ENCODE data around the gene THSD7B.

The THSD7B gene

DNA sequence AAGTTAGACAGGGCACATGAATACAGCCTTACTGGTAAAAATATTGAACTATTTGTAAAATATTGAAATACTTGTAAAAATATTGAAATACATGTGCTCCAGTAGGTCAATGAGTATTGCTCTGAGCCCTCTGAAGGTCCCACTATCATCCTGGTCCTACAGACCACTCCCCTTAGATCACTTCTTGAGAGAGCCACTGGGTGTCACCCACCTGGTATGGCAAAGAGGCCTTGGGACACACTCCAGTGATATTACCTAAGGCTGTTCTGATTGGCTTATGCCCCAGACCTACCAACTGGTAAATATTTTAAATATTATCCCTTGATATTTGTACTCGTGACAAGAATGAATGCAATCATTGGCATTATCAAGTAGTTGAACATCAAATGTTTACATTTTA, 5.0 kb downstream of the THSD7B start:
- no peak overlapping the region for H3K4me3 Mint-ChIP-seq
- peaks cover 7% of the 10 kb centered on the region for H3K4me1 Mint-ChIP-seq (ENCODE audit: low read depth)
- peaks cover 27% of the 10 kb centered on the region for H3K27me3 Mint-ChIP-seq
- H3K36me3 Mint-ChIP-seq: no peaks in the 10 kb centered on the region
- no peak overlapping the region for H3K27ac Mint-ChIP-seq
- H3K9me3 Mint-ChIP-seq (ENCODE audit: low read depth): no peaks in the 10 kb centered on the region

DNA sequence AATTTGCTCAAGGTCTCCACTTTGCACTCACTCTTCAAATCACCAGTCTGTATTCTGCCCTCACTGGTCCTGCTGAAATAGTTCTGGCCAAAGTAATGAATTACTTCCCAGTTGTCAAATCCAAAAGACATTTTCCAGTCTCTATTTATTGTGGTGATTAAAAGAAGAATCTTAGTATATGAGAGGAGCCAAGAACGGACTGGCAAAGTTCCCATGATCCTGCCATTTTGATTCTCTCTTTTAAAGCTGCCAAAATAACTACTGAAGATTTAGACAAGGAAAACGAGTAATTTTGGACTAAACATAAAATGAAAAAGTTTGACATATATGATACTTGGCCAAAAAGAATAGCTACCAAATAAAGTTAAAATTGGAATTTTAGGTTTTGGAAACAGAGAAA, 12.0 kb downstream of the THSD7B start:
- Mint-ChIP-seq H3K9me3 (ENCODE audit: low read depth) (no peaks in the 10 kb centered on the region), H3K4me1 (ENCODE audit: low read depth) (no peaks in the 10 kb centered on the region), H3K36me3 (no peaks in the 10 kb centered on the region), H3K27me3 (peaks cover 4% of the 10 kb centered on the region), H3K4me3 (no peak overlapping the region), H3K27ac (no peak overlapping the region)

DNA sequence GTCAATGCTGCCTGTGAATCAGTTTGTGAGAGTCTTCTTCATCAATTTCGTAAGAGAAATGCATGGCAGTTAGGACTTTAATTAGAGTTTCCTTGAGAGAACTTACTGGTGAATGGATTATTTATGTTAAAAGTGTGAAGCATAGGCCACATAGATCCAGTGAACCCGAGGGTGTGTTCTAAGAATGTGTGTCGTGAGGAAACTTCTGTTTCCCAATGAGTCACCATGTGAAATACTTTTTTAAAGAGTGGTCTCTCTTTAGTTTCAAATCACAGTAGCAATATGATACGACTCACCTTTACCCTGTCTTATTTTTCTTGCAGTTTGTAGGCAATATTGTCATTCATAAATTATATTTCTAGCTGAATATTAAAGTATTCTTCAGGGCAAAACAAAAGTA, 18.5 kb downstream of the THSD7B start:
- H3K4me3 Mint-ChIP-seq: no peak overlapping the region
- peaks cover 2% of the 10 kb centered on the region for H3K36me3 Mint-ChIP-seq
- peaks cover 7% of the 10 kb centered on the region for H3K27me3 Mint-ChIP-seq
- no peaks in the 10 kb centered on the region for H3K9me3 Mint-ChIP-seq (ENCODE audit: low read depth)
- no peaks in the 10 kb centered on the region for H3K4me1 Mint-ChIP-seq (ENCODE audit: low read depth)
- H3K27ac Mint-ChIP-seq: no peak overlapping the region

DNA sequence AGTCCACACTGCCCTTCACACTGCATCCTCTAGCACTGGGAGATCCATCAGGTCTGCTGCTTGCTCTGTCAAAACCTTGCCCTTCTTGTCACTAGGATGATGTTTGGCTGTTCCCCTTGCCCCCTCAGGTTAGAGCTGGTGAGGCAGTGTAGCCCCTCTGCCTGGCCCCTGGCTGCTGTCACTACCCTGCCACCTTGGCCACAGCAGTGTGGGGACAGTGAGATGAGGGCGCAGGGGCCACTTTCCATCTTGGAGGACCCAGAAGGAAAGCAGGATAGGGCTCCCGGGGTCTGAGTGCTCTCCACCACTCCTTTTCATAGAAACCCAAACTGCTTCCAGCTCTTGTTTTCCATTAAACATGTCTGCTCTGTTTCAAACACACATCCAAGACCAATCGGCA, 19.9 kb downstream of the THSD7B start:
- no peak overlapping the region for H3K27ac Mint-ChIP-seq
- H3K27me3 Mint-ChIP-seq: peaks cover 7% of the 10 kb centered on the region
- H3K4me1 Mint-ChIP-seq (ENCODE audit: low read depth): no peaks in the 10 kb centered on the region
- no peaks in the 10 kb centered on the region for H3K9me3 Mint-ChIP-seq (ENCODE audit: low read depth)
- peaks cover 2% of the 10 kb centered on the region for H3K36me3 Mint-ChIP-seq
- H3K4me3 Mint-ChIP-seq: no peak overlapping the region

DNA sequence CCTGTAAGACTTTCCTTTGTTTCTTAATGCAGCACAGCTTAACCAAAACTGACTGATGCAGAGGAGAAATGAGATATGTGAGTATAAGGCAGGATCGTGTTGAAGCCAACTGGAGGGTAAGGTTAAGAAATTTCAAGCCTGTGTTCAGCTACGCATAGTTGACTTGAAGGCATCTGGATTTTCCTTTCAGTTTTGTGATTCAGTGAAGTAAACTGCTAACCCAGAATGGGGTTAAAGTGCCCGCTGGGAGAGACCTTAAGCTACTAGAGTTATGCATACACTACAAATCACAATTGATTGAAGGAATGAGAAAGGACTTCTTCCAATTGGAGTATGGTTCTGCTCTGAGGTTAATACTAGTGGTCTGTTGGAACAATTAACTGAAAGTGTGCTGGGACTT, 22.6 kb downstream of the THSD7B start:
- Mint-ChIP-seq H3K27ac (no peak overlapping the region), H3K36me3 (peaks cover 2% of the 10 kb centered on the region), H3K27me3 (peaks cover 7% of the 10 kb centered on the region), H3K4me1 (ENCODE audit: low read depth) (no peaks in the 10 kb centered on the region), H3K4me3 (no peak overlapping the region), H3K9me3 (ENCODE audit: low read depth) (no peaks in the 10 kb centered on the region)

DNA sequence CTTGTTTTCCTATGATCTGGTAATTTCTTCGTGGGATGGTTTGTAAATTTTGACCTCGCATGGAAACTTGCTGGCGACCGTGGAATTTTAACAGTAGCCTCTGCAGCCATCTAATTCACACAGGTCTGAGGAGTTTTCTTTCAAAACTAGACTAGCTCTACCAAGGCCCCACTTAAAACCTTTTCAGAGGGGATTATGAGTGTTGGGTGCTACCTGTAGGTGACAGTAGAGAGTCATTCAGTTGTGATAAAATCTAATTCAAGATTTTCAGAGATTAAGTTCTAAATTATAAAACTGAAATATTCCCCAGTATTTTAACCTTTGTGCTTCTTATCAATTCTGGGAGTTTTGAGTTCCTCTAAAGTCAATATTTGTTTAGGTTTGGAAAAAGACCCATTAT, 31.0 kb downstream of the THSD7B start:
- no peak overlapping the region for H3K27ac Mint-ChIP-seq
- H3K4me3 Mint-ChIP-seq: no peak overlapping the region
- peaks cover 10% of the 10 kb centered on the region for H3K27me3 Mint-ChIP-seq
- H3K4me1 Mint-ChIP-seq (ENCODE audit: low read depth): no peaks in the 10 kb centered on the region
- no peaks in the 10 kb centered on the region for H3K9me3 Mint-ChIP-seq (ENCODE audit: low read depth)
- H3K36me3 Mint-ChIP-seq: no peaks in the 10 kb centered on the region

DNA sequence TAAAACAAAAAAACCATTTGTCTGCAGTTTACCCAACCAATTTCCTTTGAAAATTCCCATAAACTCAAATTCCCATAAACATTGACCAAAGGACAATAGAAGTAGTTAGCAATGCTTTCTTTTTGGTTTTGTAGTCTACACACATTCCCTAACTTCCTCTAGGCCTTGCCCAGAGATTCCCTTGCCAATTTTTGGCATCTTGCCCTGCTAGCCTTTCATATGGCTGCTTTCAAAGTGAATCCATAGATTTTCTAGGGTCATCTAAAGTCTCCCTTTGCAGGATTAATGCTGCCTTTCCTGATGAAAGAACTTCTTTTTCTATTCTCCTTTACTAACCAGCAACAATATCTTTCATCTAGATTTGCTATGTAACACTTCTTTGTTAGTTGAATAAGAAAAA, 33.4 kb downstream of the THSD7B start:
- Mint-ChIP-seq H3K9me3 (ENCODE audit: low read depth) (no peaks in the 10 kb centered on the region), H3K27me3 (peaks cover 11% of the 10 kb centered on the region), H3K4me1 (ENCODE audit: low read depth) (no peaks in the 10 kb centered on the region), H3K36me3 (no peaks in the 10 kb centered on the region), H3K27ac (no peak overlapping the region), H3K4me3 (no peak overlapping the region)

DNA sequence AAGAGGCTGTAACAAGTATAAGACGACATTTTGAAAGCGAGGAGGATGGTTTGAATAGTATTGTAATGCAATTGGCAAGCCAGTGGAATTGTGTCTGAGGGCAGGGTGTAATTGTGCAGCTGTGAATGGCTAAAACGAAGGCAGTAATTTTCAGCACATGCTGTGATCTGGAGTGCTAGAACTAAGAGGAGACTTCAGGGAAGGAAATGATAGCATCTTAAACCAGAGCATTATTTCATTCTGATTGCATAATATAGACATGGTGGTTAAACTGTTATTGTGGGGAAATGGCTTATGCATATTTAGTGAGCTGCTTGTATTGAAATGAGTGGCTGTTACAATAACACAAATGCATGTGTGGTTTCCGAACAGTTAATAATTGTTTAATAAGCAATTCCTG, 36.3 kb downstream of the THSD7B start:
- no peaks in the 10 kb centered on the region for H3K9me3 Mint-ChIP-seq (ENCODE audit: low read depth)
- peaks cover 7% of the 10 kb centered on the region for H3K27me3 Mint-ChIP-seq
- no peak overlapping the region for H3K27ac Mint-ChIP-seq
- no peaks in the 10 kb centered on the region for H3K4me1 Mint-ChIP-seq (ENCODE audit: low read depth)
- no peak overlapping the region for H3K4me3 Mint-ChIP-seq
- H3K36me3 Mint-ChIP-seq: no peaks in the 10 kb centered on the region

DNA sequence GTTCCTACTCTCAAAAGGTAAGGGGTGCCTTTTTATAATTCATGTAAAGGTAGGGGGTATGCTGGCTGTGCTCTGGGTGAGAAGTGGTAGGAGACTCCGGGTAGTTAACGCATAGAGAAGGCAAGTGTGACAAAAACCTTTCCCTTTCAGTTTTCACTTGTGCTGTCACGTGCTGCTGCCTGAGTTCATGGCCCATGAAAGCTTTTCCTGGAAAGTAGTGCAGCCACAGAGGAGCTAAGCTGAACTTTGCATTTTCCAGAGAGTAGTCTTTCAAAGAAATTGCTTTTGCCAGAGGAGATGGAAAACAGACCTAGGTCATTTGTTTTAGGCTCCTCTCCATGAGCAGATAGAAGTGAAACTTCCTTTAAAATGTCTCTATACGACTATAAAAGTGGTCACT, 44.7 kb downstream of the THSD7B start:
- H3K9me3 Mint-ChIP-seq (ENCODE audit: low read depth): no peaks in the 10 kb centered on the region
- no peaks in the 10 kb centered on the region for H3K36me3 Mint-ChIP-seq
- no peaks in the 10 kb centered on the region for H3K27me3 Mint-ChIP-seq
- H3K27ac Mint-ChIP-seq: no peak overlapping the region
- no peak overlapping the region for H3K4me3 Mint-ChIP-seq
- no peaks in the 10 kb centered on the region for H3K4me1 Mint-ChIP-seq (ENCODE audit: low read depth)

DNA sequence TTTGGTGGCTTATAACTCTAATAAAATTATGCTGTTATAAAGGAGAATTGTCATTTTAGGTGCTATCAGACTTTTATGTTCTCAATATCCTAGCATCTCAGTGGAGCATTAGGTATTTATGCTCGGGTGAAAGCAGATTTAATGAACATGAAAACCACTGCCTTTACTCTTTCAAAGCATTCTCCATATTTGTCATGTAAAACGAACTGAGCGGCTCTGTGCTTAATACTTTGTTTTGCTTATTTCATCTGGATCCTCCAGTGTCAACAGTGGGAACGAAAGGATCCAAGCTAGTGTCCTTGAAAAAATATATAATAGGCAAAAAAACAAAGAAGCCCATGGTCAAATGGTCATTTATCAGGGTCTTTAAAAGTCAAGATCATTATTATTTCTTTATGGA, 53.5 kb downstream of the THSD7B start:
- H3K4me1 Mint-ChIP-seq (ENCODE audit: low read depth): no peaks in the 10 kb centered on the region
- no peak overlapping the region for H3K4me3 Mint-ChIP-seq
- peaks cover 3% of the 10 kb centered on the region for H3K27me3 Mint-ChIP-seq
- H3K27ac Mint-ChIP-seq: no peak overlapping the region
- no peaks in the 10 kb centered on the region for H3K9me3 Mint-ChIP-seq (ENCODE audit: low read depth)
- no peaks in the 10 kb centered on the region for H3K36me3 Mint-ChIP-seq

DNA sequence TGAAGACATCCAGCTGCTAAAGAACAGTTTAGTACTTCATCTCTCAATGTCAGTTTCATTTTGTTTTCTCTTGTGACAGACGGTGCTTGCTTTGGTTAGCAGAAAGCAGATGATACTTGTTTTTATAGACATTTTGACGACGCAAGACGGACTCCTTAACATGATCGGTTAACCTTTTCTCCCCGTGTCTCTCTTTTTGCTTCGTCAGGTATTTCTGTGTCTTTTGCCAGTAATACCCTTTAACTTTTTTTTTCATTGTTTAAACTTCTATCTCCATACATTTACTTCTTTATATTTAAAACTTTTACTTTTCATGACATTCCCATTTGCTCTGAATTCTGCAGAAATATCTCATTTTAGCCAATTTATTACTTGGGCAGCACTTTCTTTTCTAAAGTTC, 57.9 kb downstream of the THSD7B start:
- Mint-ChIP-seq H3K4me3 (no peak overlapping the region), H3K9me3 (ENCODE audit: low read depth) (no peaks in the 10 kb centered on the region), H3K27ac (no peak overlapping the region), H3K4me1 (ENCODE audit: low read depth) (no peaks in the 10 kb centered on the region), H3K27me3 (peaks cover 5% of the 10 kb centered on the region), H3K36me3 (no peaks in the 10 kb centered on the region)

DNA sequence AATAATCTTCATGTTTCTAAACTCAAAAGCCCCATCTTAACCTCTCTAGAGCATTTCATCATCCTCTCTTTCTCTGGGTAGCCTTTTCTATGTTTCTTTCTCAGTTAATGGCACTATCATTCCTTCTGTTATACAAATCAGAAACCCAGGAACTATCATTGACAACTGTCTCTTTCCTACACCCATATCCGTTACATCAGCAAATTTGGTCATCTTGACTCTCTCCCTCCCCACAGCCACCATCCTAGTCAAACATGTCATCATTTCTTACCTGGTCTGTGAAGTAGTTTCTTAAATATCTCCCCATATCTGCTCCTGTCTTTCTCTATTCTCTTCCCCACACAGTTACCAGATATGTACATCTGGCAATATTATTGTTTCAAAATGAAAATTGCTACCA, 62.8 kb downstream of the THSD7B start:
- Mint-ChIP-seq H3K4me3 (no peak overlapping the region), H3K4me1 (ENCODE audit: low read depth) (no peaks in the 10 kb centered on the region), H3K27me3 (peaks cover 4% of the 10 kb centered on the region), H3K9me3 (ENCODE audit: low read depth) (no peaks in the 10 kb centered on the region), H3K27ac (no peak overlapping the region), H3K36me3 (no peaks in the 10 kb centered on the region)

DNA sequence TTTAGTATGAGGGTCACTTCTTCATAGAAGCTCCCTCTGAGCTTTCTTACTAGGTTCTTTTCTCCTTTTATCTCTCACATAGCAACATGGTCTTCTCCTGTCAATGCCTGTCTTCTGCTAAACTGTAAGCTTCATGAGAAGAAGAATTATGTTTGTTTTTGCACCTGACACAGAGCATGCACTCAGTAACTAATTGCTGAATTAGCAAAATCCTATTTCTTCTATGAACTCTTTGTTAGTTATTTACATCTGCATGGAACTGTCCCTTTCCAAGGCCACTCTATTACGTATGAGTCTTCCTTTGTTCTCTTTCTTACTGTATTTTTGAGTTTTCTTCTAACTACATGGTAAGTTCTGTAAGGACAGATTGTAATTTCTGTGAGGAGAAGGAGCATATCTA, 63.4 kb downstream of the THSD7B start:
- H3K27me3 Mint-ChIP-seq: peaks cover 6% of the 10 kb centered on the region
- H3K4me3 Mint-ChIP-seq: no peak overlapping the region
- H3K4me1 Mint-ChIP-seq (ENCODE audit: low read depth): no peaks in the 10 kb centered on the region
- H3K9me3 Mint-ChIP-seq (ENCODE audit: low read depth): no peaks in the 10 kb centered on the region
- H3K27ac Mint-ChIP-seq: no peak overlapping the region
- no peaks in the 10 kb centered on the region for H3K36me3 Mint-ChIP-seq

DNA sequence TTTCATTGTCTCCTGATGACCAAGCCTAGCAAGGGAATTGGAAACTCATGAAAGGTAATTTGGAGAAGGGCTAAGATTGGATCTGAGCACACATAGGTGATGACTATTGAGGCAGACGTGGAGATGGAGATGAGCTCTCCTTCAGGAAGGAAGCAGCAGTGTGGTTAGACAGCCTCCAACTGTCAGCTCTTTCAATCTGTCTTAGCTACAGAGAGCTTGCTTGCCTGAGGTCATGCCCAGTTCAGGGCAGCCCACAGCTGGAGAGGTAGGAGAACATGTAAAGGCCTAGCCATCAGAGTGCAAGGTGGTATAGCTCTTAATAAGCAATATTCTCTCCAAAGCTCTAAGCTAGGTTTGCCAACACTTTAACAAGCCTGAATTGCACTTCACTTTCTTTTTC, 79.2 kb downstream of the THSD7B start:
- Mint-ChIP-seq H3K27ac (no peak overlapping the region), H3K4me1 (ENCODE audit: low read depth) (no peaks in the 10 kb centered on the region), H3K27me3 (peaks cover 8% of the 10 kb centered on the region), H3K9me3 (ENCODE audit: low read depth) (no peaks in the 10 kb centered on the region), H3K4me3 (no peak overlapping the region), H3K36me3 (no peaks in the 10 kb centered on the region)

DNA sequence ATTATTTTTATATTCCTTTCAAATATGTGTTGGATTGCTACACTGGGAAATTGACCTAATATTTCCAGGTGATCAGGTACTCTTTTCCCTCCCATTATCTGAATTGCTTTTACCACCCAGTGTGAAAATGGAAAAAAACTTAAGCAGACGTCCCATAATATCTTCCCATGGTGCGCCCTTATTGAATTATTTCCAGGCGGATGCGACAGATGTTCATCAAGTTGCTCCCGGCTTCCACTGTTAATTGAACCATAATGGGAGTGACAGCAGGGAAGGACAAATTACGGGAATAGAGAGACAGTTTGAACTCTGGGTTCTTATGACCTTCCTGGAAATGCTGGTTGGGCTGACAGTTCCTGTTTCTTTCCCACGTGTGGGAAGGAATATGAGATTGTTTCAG, 93.3 kb downstream of the THSD7B start:
- Mint-ChIP-seq H3K9me3 (ENCODE audit: low read depth) (no peaks in the 10 kb centered on the region), H3K27ac (no peak overlapping the region), H3K36me3 (no peaks in the 10 kb centered on the region), H3K27me3 (peaks cover 7% of the 10 kb centered on the region), H3K4me1 (ENCODE audit: low read depth) (no peaks in the 10 kb centered on the region), H3K4me3 (no peak overlapping the region)

DNA sequence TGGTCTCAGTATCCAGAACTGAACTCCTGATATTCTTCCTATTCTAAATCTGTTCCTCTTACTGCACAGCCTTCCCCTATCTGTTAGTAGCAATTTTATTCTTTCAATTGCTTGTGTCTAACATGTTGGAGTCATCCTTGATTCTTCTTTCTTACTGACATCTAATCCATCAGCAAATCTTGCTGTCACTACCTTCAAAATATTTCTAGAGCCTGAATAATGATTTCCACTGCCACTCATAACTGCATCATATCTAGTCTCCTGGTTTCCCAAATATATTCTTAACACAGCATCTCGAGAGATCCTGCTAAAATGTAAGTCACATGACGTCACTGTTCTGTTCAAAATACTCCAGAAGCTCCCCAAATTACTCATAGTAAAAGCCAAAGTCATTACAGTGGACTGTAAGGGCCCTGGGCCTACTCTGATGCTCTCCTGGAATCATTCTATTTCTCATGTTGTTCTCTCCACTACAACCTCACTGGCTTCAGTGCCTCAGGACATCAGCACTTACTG, 95.2 kb downstream of the THSD7B start:
- peaks cover 7% of the 10 kb centered on the region for H3K27me3 Mint-ChIP-seq
- H3K9me3 Mint-ChIP-seq (ENCODE audit: low read depth): no peaks in the 10 kb centered on the region
- H3K4me1 Mint-ChIP-seq (ENCODE audit: low read depth): no peaks in the 10 kb centered on the region

DNA sequence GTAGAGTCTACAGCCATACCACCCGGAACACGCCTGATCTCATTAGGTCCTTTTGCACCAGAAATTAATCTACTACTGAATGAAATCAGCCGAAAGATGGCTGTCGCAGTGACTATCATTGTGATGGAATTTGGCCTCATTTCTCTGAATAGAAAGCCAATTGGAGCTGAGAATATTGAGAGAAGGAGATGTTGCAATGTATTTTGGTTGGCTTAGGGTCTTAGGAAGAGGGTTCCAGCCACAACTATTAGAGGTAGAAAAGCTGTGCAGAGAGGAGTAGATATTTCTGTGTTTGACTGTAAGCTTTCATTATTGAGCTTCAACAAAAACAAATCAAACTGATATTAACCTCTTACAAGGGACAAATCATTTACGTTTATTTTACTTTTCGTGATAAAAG, 98.1 kb downstream of the THSD7B start:
- H3K27me3 Mint-ChIP-seq: peaks cover 2% of the 10 kb centered on the region
- H3K27ac Mint-ChIP-seq: no peak overlapping the region
- no peaks in the 10 kb centered on the region for H3K36me3 Mint-ChIP-seq
- no peak overlapping the region for H3K4me3 Mint-ChIP-seq
- no peaks in the 10 kb centered on the region for H3K9me3 Mint-ChIP-seq (ENCODE audit: low read depth)
- H3K4me1 Mint-ChIP-seq (ENCODE audit: low read depth): no peaks in the 10 kb centered on the region

More for the DNA sequence above, 95.2 kb downstream of the THSD7B start:
- Mint-ChIP-seq H3K4me3 (no peak overlapping the region), H3K36me3 (no peaks in the 10 kb centered on the region), H3K27ac (no peak overlapping the region)
